ENCODE results near the gene RGS16. TPM values are rescaled to one million over a fixed set of nuclear protein-coding genes. Genes with fewer than 3 reads are reported as not detected.

RGS16 gene
- total and polyA plus RNA-seq, 8 donors: 3.5 to 11.0 (median 6.3) TPM

GRCh38 chr1:182642461-182642860, 38.3 kb upstream of the RGS16 start:
- Histone ChIP-seq H3K9me3 (no peaks in the 10 kb centered on the region), H3K36me3 (no peaks in the 10 kb centered on the region), H3K4me3 (no peak overlapping the region), H3K4me1 (no peaks in the 10 kb centered on the region), H3K27ac (no peak overlapping the region), H3K27me3 (no peaks in the 10 kb centered on the region)
- intact Hi-C loops (cut with DNase I): no loop called here
- TF ChIP-seq CTCF (IDR thresholded peaks at IDR 0.05): no peak
- no peak for DNase-seq
- no peak for ATAC-seq

- intact Hi-C loops (cut with DNase I): no loop called here
- Histone ChIP-seq H3K4me3 (no peak overlapping the region), H3K36me3 (no peaks in the 10 kb centered on the region), H3K27me3 (no peaks in the 10 kb centered on the region), H3K9me3 (no peaks in the 10 kb centered on the region), H3K27ac (no peak overlapping the region), H3K4me1 (no peaks in the 10 kb centered on the region)
- ATAC-seq (no peak), DNase-seq (no peak)
- no peak for TF ChIP-seq CTCF (IDR thresholded peaks at IDR 0.05)
These were observed 37.4 kb upstream of the RGS16 start for GRCh38 chr1:182641561-182641960.

- Histone ChIP-seq H3K27ac (no peak overlapping the region), H3K36me3 (no peaks in the 10 kb centered on the region), H3K4me3 (no peak overlapping the region), H3K9me3 (no peaks in the 10 kb centered on the region), H3K27me3 (no peaks in the 10 kb centered on the region), H3K4me1 (no peaks in the 10 kb centered on the region)
- ATAC-seq: no peak
- DNase-seq: no peak
- intact Hi-C loops (cut with DNase I): no loop called here
- no peak for TF ChIP-seq CTCF (IDR thresholded peaks at IDR 0.05)
These were observed 35.1 kb upstream of the RGS16 start for GRCh38 chr1:182639330-182639729.

GRCh38 chr1:182637769-182638168, 33.6 kb upstream of the RGS16 start:
- Histone ChIP-seq H3K4me3 (no peak overlapping the region), H3K4me1 (no peaks in the 10 kb centered on the region), H3K27me3 (no peaks in the 10 kb centered on the region), H3K9me3 (no peaks in the 10 kb centered on the region), H3K36me3 (no peaks in the 10 kb centered on the region), H3K27ac (no peak overlapping the region)
- intact Hi-C loops (cut with DNase I): no loop called here
- no peak for TF ChIP-seq CTCF (IDR thresholded peaks at IDR 0.05)
- DNase-seq: no peak
- ATAC-seq: no peak

GRCh38 chr1:182635871-182636270, 31.7 kb upstream of the RGS16 start:
- H3K4me1 ChIP-seq: no peaks in the 10 kb centered on the region
- no peaks in the 10 kb centered on the region for H3K27me3 ChIP-seq
- ATAC-seq: no peak
- no peak for DNase-seq
- no peak overlapping the region for H3K4me3 ChIP-seq
- H3K9me3 ChIP-seq: no peaks in the 10 kb centered on the region
- TF ChIP-seq CTCF (IDR thresholded peaks at IDR 0.05): no peak
- intact Hi-C loops (cut with DNase I): no loop called here
- no peak overlapping the region for H3K27ac ChIP-seq
- no peaks in the 10 kb centered on the region for H3K36me3 ChIP-seq
